GM12801 (cell line): Measurements from ENCODE around the gene DNAH9.

ENCODE experiments used
- TF ChIP-seq, protein P1 (sequence below): IDR thresholded peaks from one replicate; pipeline ENCODE4 v1.5.1; 2011; ENCODE audit warnings: control low read depth; ENCODE audit not compliant: insufficient read length; ENCODE audit errors: extremely low read depth

Gene DNAH9

DNA sequence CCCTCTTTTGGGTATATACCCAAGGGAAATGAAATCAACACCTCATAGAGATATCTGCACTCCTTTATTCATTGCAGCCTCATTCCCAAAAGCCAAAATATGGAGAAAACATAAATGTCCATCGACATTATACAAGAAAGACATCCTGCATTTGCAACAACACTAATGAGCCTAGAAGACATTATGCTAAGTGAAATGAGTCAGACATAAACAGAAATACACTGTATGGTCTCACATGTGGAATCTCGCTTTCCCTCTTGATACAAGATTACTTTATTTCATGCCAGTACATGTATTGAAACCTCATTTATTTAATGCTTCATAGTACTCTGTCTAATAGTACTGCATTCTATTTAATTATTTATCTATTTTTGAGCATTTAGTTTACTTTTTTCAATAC is 241.8 kb downstream of the DNAH9 start:
- TF ChIP-seq, protein P1, sequence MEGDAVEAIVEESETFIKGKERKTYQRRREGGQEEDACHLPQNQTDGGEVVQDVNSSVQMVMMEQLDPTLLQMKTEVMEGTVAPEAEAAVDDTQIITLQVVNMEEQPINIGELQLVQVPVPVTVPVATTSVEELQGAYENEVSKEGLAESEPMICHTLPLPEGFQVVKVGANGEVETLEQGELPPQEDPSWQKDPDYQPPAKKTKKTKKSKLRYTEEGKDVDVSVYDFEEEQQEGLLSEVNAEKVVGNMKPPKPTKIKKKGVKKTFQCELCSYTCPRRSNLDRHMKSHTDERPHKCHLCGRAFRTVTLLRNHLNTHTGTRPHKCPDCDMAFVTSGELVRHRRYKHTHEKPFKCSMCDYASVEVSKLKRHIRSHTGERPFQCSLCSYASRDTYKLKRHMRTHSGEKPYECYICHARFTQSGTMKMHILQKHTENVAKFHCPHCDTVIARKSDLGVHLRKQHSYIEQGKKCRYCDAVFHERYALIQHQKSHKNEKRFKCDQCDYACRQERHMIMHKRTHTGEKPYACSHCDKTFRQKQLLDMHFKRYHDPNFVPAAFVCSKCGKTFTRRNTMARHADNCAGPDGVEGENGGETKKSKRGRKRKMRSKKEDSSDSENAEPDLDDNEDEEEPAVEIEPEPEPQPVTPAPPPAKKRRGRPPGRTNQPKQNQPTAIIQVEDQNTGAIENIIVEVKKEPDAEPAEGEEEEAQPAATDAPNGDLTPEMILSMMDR, result no peak

DNA sequence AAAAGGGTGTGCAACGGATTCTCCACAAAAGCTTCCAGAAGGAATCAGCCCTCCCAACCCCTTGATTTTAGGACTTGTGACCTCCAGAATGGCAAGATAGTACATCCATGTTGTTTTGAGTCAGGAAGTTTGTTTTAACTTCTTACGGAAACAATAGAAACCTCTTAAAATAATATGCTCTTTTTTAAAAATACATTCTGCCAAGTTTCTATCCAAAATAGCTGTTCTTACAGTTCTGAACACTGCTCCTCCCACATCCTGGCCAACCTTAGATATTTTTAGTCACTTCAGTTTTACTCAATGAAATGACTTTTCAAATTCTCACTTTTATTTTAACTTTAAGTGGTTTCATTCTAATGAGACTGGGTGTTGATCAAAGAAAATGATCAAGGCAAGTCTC is 242.6 kb downstream of the DNAH9 start:
- TF ChIP-seq, protein P1, result no peak

DNA sequence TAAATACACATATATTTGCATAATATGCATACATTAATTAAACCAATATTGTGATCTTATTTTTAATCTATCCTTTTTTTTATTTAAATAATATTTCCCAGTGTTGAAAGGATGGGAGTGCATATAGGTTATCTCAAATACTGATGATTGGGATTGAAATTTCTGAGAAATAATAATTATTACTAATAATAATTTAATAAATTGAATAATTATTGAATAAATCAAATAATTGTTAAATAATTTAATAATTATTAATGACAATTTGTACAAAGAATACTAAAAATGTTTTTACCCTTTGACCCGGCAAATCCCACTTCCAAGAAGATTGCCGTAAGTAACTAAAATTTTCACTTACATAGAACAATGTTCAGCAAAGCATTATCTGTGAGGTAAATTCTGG is 250.1 kb downstream of the DNAH9 start:
- TF ChIP-seq, protein P1, result no peak

DNA sequence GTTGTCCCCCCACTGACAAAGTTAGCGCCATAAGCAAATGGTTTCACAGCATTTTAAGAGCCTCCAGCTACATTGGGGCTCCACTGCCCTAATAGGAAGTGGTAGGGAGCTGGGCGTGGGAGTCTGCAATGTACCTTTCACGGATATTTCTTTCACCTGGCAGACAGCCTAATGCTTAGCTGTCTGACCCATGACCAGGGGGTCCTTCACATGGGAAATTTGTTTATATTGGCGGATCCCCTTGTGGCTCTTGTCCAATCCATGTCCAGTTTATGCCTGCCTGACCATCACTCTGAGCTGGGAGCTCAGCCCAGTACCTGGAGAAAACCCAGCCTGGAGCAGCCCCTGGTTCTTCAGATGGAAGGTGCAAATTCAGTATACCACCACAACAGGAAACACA is 254.0 kb downstream of the DNAH9 start:
- TF ChIP-seq, protein P1, result no peak

GRCh38 chr17:11852912-11853311 is 254.6 kb downstream of the DNAH9 start:
- TF ChIP-seq, protein P1, result no peak

DNA sequence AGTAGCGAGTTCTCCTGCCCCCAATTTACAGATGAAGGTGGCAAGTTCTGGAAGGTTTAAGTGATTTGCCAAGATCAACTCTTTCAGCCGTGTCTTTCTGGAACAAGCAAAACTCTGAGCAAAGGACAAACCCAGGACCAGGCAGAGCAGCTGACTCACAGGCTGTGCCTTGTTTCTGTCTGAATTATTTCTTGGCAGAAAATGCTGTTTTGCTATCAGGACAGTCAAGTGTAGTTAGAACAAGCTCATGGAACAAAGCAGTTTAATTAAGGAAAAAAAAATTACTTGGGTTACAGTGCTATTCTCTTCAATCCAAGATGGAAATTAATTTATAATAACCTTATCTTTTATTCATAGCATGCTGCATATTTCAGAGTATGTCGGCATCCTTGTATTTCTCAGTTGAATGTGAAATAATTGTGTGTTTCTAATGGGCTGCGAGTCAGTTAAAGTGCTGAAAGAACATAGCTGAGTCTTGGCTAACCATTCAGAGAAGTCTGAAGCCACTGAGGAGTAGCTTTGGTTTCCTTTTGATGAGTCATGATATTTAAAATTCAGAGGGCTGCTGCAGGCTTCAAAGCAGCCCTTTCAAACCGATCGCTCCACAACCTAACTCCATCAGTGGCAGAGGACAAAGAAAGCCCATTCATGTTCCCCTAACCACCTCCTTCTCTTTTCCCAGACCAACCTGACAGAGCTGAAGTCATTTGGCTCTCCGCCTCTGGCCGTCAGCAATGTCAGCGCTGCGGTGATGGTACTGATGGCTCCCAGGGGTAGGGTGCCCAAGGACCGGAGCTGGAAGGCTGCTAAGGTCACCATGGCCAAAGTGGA is 255.3 kb downstream of the DNAH9 start:
- TF ChIP-seq, protein P1, result no peak

DNA sequence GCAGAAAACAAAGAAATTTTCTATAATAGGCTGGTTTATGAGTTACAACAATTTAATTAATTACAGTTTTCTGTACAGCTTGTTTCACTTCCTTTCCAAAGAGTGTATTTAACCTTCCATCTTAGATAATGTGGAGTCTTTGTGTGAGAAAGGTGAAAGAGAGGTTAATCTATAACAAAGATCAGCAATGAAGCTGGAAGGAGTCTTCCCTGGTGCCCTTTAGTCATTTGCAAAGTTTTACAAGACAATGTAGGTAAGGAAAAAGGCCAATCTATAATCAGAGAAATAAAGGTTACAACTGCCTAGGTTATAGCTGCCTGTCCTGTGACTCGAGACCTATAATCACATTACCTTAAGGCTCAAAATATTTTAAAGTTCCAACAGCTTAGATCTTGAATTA is 257.0 kb downstream of the DNAH9 start:
- TF ChIP-seq, protein P1, result no peak
